Measurements from ENCODE around the gene ELL. TPM values are rescaled to one million over a fixed set of nuclear protein-coding genes. Genes with fewer than 3 reads are reported as not detected.

Gene ELL
- polyA plus RNA-seq, 4 donors, result 8.6 to 12.2 (median 10.4) TPM

- Histone ChIP-seq H3K27me3 (ENCODE audit: control insufficient read depth in 3 of 3, insufficient read depth in 3 of 3, low read length in 3 of 3) (no peaks in the 10 kb centered on the region), H3K36me3 (ENCODE audit: control insufficient read depth in 3 of 3, insufficient read depth in 2 of 3, low read depth in 1 of 3, low read length in 3 of 3) (peaks cover 0 to 64% (median 0%) of the 10 kb centered on the region in 3 donors), H3K9me3 (ENCODE audit: control insufficient read depth in 2 of 2, insufficient read depth in 1 of 2, low read depth in 1 of 2, low read length in 1 of 2) (no peaks in the 10 kb centered on the region), H3K4me1 (ENCODE audit: control insufficient read depth in 3 of 3, insufficient read depth in 2 of 3, low read depth in 1 of 3, low read length in 2 of 3) (peaks cover 0 to 51% (median under 1%) of the 10 kb centered on the region in 3 donors), H3K4me3 (ENCODE audit: low read depth in 1 of 3, low read length in 3 of 3) (no peak overlapping the region), H3K27ac (ENCODE audit: low read depth in 1 of 3, low read length in 2 of 3) (peak overlapping the region in 2 of 3 donors; percentile 8 to 32)
- DNase-seq, result peak; percentile 40 to 50
- WGBS, 3 donors, result 57 to 70% (median 61%) methylated on average over 21 of the region's 21 CpGs
- no peak for FAIRE-seq
These were observed 98.4 kb downstream of the ELL start for GRCh38 chr19:18423258-18424020.

- Histone ChIP-seq H3K36me3 (ENCODE audit: control insufficient read depth in 3 of 3, insufficient read depth in 2 of 3, low read depth in 1 of 3, low read length in 3 of 3) (peaks cover 0 to 56% (median 0%) of the 10 kb centered on the region in 3 donors), H3K27ac (ENCODE audit: low read depth in 1 of 3, low read length in 2 of 3) (peak overlapping the region in 1 of 3 donors; percentile 48), H3K4me1 (ENCODE audit: control insufficient read depth in 3 of 3, insufficient read depth in 2 of 3, low read depth in 1 of 3, low read length in 2 of 3) (peaks cover 0 to 59% (median 2%) of the 10 kb centered on the region in 3 donors), H3K27me3 (ENCODE audit: control insufficient read depth in 3 of 3, insufficient read depth in 3 of 3, low read length in 3 of 3) (no peaks in the 10 kb centered on the region), H3K9me3 (ENCODE audit: control insufficient read depth in 2 of 2, insufficient read depth in 1 of 2, low read depth in 1 of 2, low read length in 1 of 2) (no peaks in the 10 kb centered on the region), H3K4me3 (ENCODE audit: low read depth in 1 of 3, low read length in 3 of 3) (no peak overlapping the region)
- DNase-seq (no peak), FAIRE-seq (no peak)
- 70 to 82% (median 72%) methylated on average over 14 of the region's 14 CpGs for WGBS, 3 donors
These were observed 99.2 kb downstream of the ELL start for GRCh38 chr19:18422530-18423191.

GRCh38 chr19:18421371-18421959 is 100.4 kb downstream of the ELL start:
- Histone ChIP-seq H3K9me3 (ENCODE audit: control insufficient read depth in 2 of 2, insufficient read depth in 1 of 2, low read depth in 1 of 2, low read length in 1 of 2) (no peaks in the 10 kb centered on the region), H3K4me3 (ENCODE audit: low read depth in 1 of 3, low read length in 3 of 3) (peak overlapping the region in 1 of 3 donors; percentile 81), H3K27ac (ENCODE audit: low read depth in 1 of 3, low read length in 2 of 3) (peak overlapping the region in 2 of 3 donors; percentile 8 to 96), H3K27me3 (ENCODE audit: control insufficient read depth in 3 of 3, insufficient read depth in 3 of 3, low read length in 3 of 3) (no peaks in the 10 kb centered on the region), H3K36me3 (ENCODE audit: control insufficient read depth in 3 of 3, insufficient read depth in 2 of 3, low read depth in 1 of 3, low read length in 3 of 3) (peaks cover 0 to 45% (median 0%) of the 10 kb centered on the region in 3 donors), H3K4me1 (ENCODE audit: control insufficient read depth in 3 of 3, insufficient read depth in 2 of 3, low read depth in 1 of 3, low read length in 2 of 3) (peaks cover 0 to 70% (median 2%) of the 10 kb centered on the region in 3 donors)
- FAIRE-seq (no peak), DNase-seq (no peak)
- WGBS, 3 donors, result 48 to 62% (median 52%) methylated on average over 12 of the region's 12 CpGs

GRCh38 chr19:18420930-18421329 is 100.9 kb downstream of the ELL start:
- DNase-seq (no peak), FAIRE-seq (no peak)
- peak overlapping the region in 2 of 3 donors; percentile 81 to 87 for H3K4me3 ChIP-seq (ENCODE audit: low read depth in 1 of 3, low read length in 3 of 3)
- 20 to 34% (median 33%) methylated on average over 2 of the region's 2 CpGs for WGBS, 3 donors
- peaks cover 0 to 43% (median 0%) of the 10 kb centered on the region in 3 donors for H3K36me3 ChIP-seq (ENCODE audit: control insufficient read depth in 3 of 3, insufficient read depth in 2 of 3, low read depth in 1 of 3, low read length in 3 of 3)
- H3K27ac ChIP-seq (ENCODE audit: low read depth in 1 of 3, low read length in 2 of 3), result peak overlapping the region in 2 of 3 donors; percentile 8 to 96
- H3K9me3 ChIP-seq (ENCODE audit: control insufficient read depth in 2 of 2, insufficient read depth in 1 of 2, low read depth in 1 of 2, low read length in 1 of 2), result no peaks in the 10 kb centered on the region
- H3K27me3 ChIP-seq (ENCODE audit: control insufficient read depth in 3 of 3, insufficient read depth in 3 of 3, low read length in 3 of 3), result no peaks in the 10 kb centered on the region
- H3K4me1 ChIP-seq (ENCODE audit: control insufficient read depth in 3 of 3, insufficient read depth in 2 of 3, low read depth in 1 of 3, low read length in 2 of 3), result peaks cover 0 to 71% (median 2%) of the 10 kb centered on the region in 3 donors

- Histone ChIP-seq H3K9me3 (ENCODE audit: control insufficient read depth in 2 of 2, insufficient read depth in 1 of 2, low read depth in 1 of 2, low read length in 1 of 2) (no peaks in the 10 kb centered on the region), H3K4me3 (ENCODE audit: low read depth in 1 of 3, low read length in 3 of 3) (peak overlapping the region; percentile 69 to 87 (median 81)), H3K36me3 (ENCODE audit: control insufficient read depth in 3 of 3, insufficient read depth in 2 of 3, low read depth in 1 of 3, low read length in 3 of 3) (peaks cover 0 to 35% (median 0%) of the 10 kb centered on the region in 3 donors), H3K4me1 (ENCODE audit: control insufficient read depth in 3 of 3, insufficient read depth in 2 of 3, low read depth in 1 of 3, low read length in 2 of 3) (peaks cover 2 to 82% (median 4%) of the 10 kb centered on the region in 3 donors), H3K27ac (ENCODE audit: low read depth in 1 of 3, low read length in 2 of 3) (peak overlapping the region; percentile 50 to 96 (median 56)), H3K27me3 (ENCODE audit: control insufficient read depth in 3 of 3, insufficient read depth in 3 of 3, low read length in 3 of 3) (no peaks in the 10 kb centered on the region)
- FAIRE-seq (no peak), DNase-seq (peak; percentile 61 to 94)
- WGBS, 3 donors, result 0 to 1% (median 0%) methylated on average over 48 to 97 of the region's 97 CpGs
These were observed 102.0 kb downstream of the ELL start for GRCh38 chr19:18419699-18420460.

DNA sequence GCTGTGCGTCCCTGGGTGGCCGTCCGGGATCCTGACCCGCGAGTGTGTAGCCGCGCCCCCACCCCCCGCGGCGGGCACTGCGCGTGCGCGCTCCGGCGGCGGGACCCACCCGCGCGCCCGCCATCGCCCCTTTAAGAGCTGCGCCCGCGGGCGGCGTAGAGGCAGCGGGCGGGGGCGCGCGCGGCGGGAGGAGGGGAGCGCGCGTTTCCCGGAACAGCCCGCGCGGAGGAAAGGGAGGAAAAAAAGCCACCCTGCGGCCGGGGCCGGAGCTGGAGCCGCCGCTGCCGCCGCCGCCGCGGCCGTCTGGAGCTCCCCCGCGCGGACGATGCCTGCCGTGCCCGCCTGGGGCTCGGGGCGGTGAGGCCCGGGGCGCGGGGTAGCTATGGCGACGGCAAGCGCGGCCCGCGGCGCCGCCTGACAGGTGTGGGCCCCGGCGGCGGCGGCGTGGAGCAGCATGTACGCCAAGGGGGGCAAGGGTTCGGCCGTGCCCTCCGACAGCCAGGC is 102.6 kb downstream of the ELL start, which contains the start of gene SSBP4:
TSS of gene SSBP4 (plus strand) at position 204 of the 504 bp plus-strand sequence. CDS start at position 455, 251 bp downstream.
- Histone ChIP-seq H3K4me1 (ENCODE audit: control insufficient read depth in 3 of 3, insufficient read depth in 2 of 3, low read depth in 1 of 3, low read length in 2 of 3) (peaks cover 2 to 83% (median 7%) of the 10 kb centered on the region in 3 donors), H3K36me3 (ENCODE audit: control insufficient read depth in 3 of 3, insufficient read depth in 2 of 3, low read depth in 1 of 3, low read length in 3 of 3) (peaks cover 0 to 34% (median 0%) of the 10 kb centered on the region in 3 donors), H3K27me3 (ENCODE audit: control insufficient read depth in 3 of 3, insufficient read depth in 3 of 3, low read length in 3 of 3) (no peaks in the 10 kb centered on the region), H3K27ac (ENCODE audit: low read depth in 1 of 3, low read length in 2 of 3) (peak within 1 kb of the TSS; percentile 50 to 96 (median 89)), H3K4me3 (ENCODE audit: low read depth in 1 of 3, low read length in 3 of 3) (peak within 1 kb of the TSS; percentile 69 to 87 (median 81)), H3K9me3 (ENCODE audit: control insufficient read depth in 2 of 2, insufficient read depth in 1 of 2, low read depth in 1 of 2, low read length in 1 of 2) (no peaks in the 10 kb centered on the region)
- DNase-seq (peak; percentile 73 to 93), FAIRE-seq (no peak)
- WGBS, 3 donors, result 0 to 1% (median 0%) methylated on average over 43 to 80 of the region's 80 CpGs

DNA sequence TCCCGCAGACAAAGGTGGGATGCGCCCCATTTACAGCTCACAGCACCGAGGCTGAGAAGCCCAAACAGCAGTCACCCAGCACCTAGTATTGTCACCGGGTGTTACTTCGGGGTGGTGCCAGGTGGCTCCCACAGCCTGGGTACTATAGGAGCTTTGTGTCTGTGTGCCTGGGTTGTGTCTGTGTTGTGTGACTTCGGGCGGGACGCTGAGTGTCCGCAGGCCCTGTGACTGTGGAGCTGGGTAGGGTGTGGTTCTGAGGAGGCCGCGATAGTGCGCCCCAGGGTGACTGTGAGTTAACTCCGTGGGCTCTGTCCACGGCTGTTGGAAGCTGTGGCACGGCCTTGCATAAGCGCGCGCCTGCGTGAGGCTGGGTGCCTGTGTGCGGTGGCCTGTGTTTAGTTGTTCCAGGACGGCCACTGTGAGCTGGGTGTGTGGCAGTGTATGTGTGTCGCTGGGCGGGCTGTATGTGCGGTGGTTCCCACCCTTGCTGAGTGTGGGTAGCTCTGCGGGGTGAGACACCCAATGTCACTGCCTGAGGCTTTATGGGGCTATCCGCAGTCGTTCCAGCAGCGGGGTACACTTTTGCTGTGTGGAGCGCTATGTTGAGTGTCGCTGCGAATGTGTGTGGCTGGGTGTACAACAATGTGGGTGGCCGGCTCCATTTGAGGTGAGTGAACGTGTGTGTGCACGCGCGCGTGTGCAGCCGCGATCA is 103.2 kb downstream of the ELL start:
- Histone ChIP-seq H3K27me3 (ENCODE audit: control insufficient read depth in 3 of 3, insufficient read depth in 3 of 3, low read length in 3 of 3) (no peaks in the 10 kb centered on the region), H3K27ac (ENCODE audit: low read depth in 1 of 3, low read length in 2 of 3) (peak overlapping the region; percentile 15 to 89 (median 89)), H3K4me1 (ENCODE audit: control insufficient read depth in 3 of 3, insufficient read depth in 2 of 3, low read depth in 1 of 3, low read length in 2 of 3) (peaks cover 2 to 78% (median 7%) of the 10 kb centered on the region in 3 donors), H3K9me3 (ENCODE audit: control insufficient read depth in 2 of 2, insufficient read depth in 1 of 2, low read depth in 1 of 2, low read length in 1 of 2) (no peaks in the 10 kb centered on the region), H3K36me3 (ENCODE audit: control insufficient read depth in 3 of 3, insufficient read depth in 2 of 3, low read depth in 1 of 3, low read length in 3 of 3) (peaks cover 0 to 28% (median 0%) of the 10 kb centered on the region in 3 donors), H3K4me3 (ENCODE audit: low read depth in 1 of 3, low read length in 3 of 3) (peak overlapping the region; percentile 33 to 87 (median 69))
- whole genome bisulfite sequencing, 3 donors, result 4 to 13% (median 7%) methylated on average over 35 to 39 of the region's 39 CpGs
- peak in 1 of 2 donors; percentile 49 for DNase-seq
- FAIRE-seq, result no peak

Data from small intestine (tissue), 7 donors.